Measurements from ENCODE around the gene TXNDC8. TPM values are rescaled to one million over a fixed set of nuclear protein-coding genes. Genes with fewer than 3 reads are reported as not detected.

TXNDC8 gene
- polyA plus RNA-seq, 3 donors = not detected

GRCh38 chr9:110355911-110356310, 18.2 kb upstream of the TXNDC8 start:
- Mint-ChIP-seq H3K36me3 (no peaks in the 10 kb centered on the region), H3K27me3 (ENCODE audit: low read depth in 3 of 3) (peaks cover 0 to 2% (median 0%) of the 10 kb centered on the region in 3 donors), H3K4me1 (peaks cover 22% of the 10 kb centered on the region), H3K4me3 (no peak overlapping the region), H3K27ac (peak overlapping the region in 4 of 7 donors; percentile 1 to 50 (median 14)), H3K9me3 (peaks cover 7 to 16% (median 10%) of the 10 kb centered on the region in 7 donors)
- TF ChIP-seq CTCF (IDR thresholded peaks at IDR 0.05) = no peak
- H3K79me2 ChIP-seq (ENCODE audit: insufficient read depth, low read length) = no peaks in the 10 kb centered on the region
- H3K27me3 ChIP-seq (ENCODE audit: control insufficient read depth in 2 of 2, insufficient read depth in 2 of 2, low read length in 2 of 2) = no peaks in the 10 kb centered on the region
- intact Hi-C loops (cut with micrococcal nuclease) = no loop called here
- H2AFZ ChIP-seq (ENCODE audit: insufficient read depth, low read depth, low read length, poor library complexity, severe bottlenecking) = no peak overlapping the region
- no peak overlapping the region for H3K9ac ChIP-seq (ENCODE audit: insufficient read depth, low read length, poor library complexity, severe bottlenecking)
- H3K4me2 ChIP-seq (replicated peaks; ENCODE audit: extremely low read depth, low read length, poor library complexity, severe bottlenecking) = no peak overlapping the region
- H3K27ac ChIP-seq (ENCODE audit: low read depth in 1 of 2, low read length in 2 of 2) = no peak overlapping the region
- peaks cover 13 to 19% of the 10 kb centered on the region in 2 donors for H3K4me1 ChIP-seq (ENCODE audit: control insufficient read depth in 1 of 2, insufficient read depth in 2 of 2, low read length in 2 of 2)
- no peaks in the 10 kb centered on the region for H3K36me3 ChIP-seq (replicated peaks in 1 of 2; ENCODE audit: control insufficient read depth in 1 of 2, insufficient read depth in 2 of 2, low read length in 2 of 2)
- WGBS (ENCODE audit: insufficient coverage) = 100% methylated on average over 1 of the region's 2 CpGs
- no peaks in the 10 kb centered on the region for H4K20me1 ChIP-seq (ENCODE audit: insufficient read depth, low read length)
- peaks cover 0 to 7% of the 10 kb centered on the region in 2 donors for H3K9me3 ChIP-seq (replicated peaks in 1 of 2; ENCODE audit: control insufficient read depth in 1 of 2, insufficient read depth in 1 of 2, low read length in 2 of 2)
- peak in 2 of 3 donors; percentile 12 to 16 for DNase-seq
- H3K4me3 ChIP-seq (replicated peaks in 1 of 3; ENCODE audit: low read depth in 2 of 3, low read length in 3 of 3) = no peak overlapping the region

- intact Hi-C loops (cut with micrococcal nuclease) = no loop called here
- Histone ChIP-seq H3K9ac (ENCODE audit: insufficient read depth, low read length, poor library complexity, severe bottlenecking) (no peak overlapping the region), H3K79me2 (ENCODE audit: insufficient read depth, low read length) (no peaks in the 10 kb centered on the region), H2AFZ (ENCODE audit: insufficient read depth, low read depth, low read length, poor library complexity, severe bottlenecking) (no peak overlapping the region), H3K27me3 (ENCODE audit: control insufficient read depth in 2 of 2, insufficient read depth in 2 of 2, low read length in 2 of 2) (no peaks in the 10 kb centered on the region), H3K27ac (ENCODE audit: low read depth in 1 of 2, low read length in 2 of 2) (no peak overlapping the region), H3K4me3 (replicated peaks in 1 of 3; ENCODE audit: low read depth in 2 of 3, low read length in 3 of 3) (no peak overlapping the region), H3K4me1 (ENCODE audit: control insufficient read depth in 1 of 2, insufficient read depth in 2 of 2, low read length in 2 of 2) (peaks cover 2 to 3% of the 10 kb centered on the region in 2 donors), H4K20me1 (ENCODE audit: insufficient read depth, low read length) (no peaks in the 10 kb centered on the region), H3K4me2 (replicated peaks; ENCODE audit: extremely low read depth, low read length, poor library complexity, severe bottlenecking) (no peak overlapping the region), H3K36me3 (replicated peaks in 1 of 2; ENCODE audit: control insufficient read depth in 1 of 2, insufficient read depth in 2 of 2, low read length in 2 of 2) (no peaks in the 10 kb centered on the region), H3K9me3 (replicated peaks in 1 of 2; ENCODE audit: control insufficient read depth in 1 of 2, insufficient read depth in 1 of 2, low read length in 2 of 2) (peaks cover 0 to 2% of the 10 kb centered on the region in 2 donors)
- Mint-ChIP-seq H3K4me3 (no peak overlapping the region), H3K9me3 (peaks cover 1 to 5% (median 4%) of the 10 kb centered on the region in 7 donors), H3K36me3 (no peaks in the 10 kb centered on the region), H3K4me1 (peaks cover 11% of the 10 kb centered on the region), H3K27me3 (ENCODE audit: low read depth in 3 of 3) (no peaks in the 10 kb centered on the region), H3K27ac (no peak overlapping the region)
- no CpG with 5 or more reads among the region's 1 CpG for WGBS (ENCODE audit: insufficient coverage)
- DNase-seq = no peak
- TF ChIP-seq CTCF (IDR thresholded peaks at IDR 0.05) = no peak
Measured at GRCh38 chr9:110351009-110351467, 13.4 kb upstream of the TXNDC8 start.

All from CD14-positive monocyte (primary cell).